GM12892 (cell line): ENCODE results near the gene CEACAM18.
"Not testable (repeated sequence)": the region's sequence is repeated elsewhere in the genome, so short reads cannot be mapped to it uniquely, and the experiment has no call there.

Experiments used
- DNase-seq: peaks from one replicate; pipeline ENCODE4 v3.0.0; 2011; ENCODE audit not compliant: insufficient read length
- FAIRE-seq: peaks from 2 replicates; lab custom pipeline; 2011; peaks lifted over from hg19 to GRCh38; lab: Jason Lieb, UNC
- POLR2A ChIP-seq: IDR thresholded peaks from 2 replicates; pipeline ENCODE4 v1.6.1; 2011; ENCODE audit warnings: low read depth, low read length, control low read depth
- POLR2AphosphoS5 ChIP-seq: IDR thresholded peaks from 2 replicates; pipeline ENCODE4 v1.6.1; 2011; ENCODE audit warnings: low read depth, low read length, control low read depth
- TAF1 ChIP-seq: IDR thresholded peaks from 2 replicates; pipeline ENCODE4 v1.6.1; 2011; ENCODE audit warnings: low read depth, mild to moderate bottlenecking, control low read depth, low read length, borderline replicate concordance

CEACAM18 gene

DNA sequence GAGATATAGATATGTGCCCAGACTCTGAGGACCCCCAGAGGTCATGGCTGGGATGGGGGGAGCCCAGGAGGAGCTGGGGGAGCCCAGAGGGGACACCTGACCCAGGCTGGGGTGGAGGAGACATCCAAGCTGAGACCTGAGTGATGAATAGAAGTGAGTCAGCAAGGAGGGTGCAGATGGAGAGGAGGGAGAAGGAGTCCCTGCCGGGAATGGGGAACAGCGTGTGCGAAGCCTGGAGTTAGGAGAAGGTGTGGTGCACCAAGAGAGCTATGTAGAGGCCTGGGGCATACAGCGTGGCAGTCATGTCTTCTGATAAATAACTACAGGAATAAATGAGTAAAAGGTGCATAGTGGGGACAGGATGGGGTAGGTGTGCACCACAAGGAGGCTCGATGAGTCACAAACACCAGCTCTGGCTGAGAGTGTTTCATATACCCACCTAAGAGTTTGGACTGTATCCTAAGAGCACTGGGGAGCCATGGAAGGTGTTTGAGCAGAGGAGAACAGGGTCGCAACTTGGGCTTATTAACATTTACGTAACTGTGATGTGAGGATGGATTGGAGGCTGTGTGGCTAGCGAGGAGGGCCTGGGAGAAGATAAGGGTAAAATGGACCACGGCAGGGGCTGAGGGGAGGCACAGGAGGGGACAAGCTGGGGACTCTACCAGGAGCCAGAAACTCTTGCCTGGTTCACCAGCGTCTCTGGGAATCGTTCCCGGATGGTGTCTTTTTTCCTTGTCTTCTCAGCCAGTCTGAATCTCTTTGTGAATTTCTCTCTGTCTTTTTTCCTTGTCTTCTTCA lies 1.4 kb downstream of the CEACAM18 start:
- DNase-seq (no peak), FAIRE-seq (no peak)
- TF ChIP-seq TAF1 (no peak), POLR2A (no peak), POLR2AphosphoS5 (no peak)

DNA sequence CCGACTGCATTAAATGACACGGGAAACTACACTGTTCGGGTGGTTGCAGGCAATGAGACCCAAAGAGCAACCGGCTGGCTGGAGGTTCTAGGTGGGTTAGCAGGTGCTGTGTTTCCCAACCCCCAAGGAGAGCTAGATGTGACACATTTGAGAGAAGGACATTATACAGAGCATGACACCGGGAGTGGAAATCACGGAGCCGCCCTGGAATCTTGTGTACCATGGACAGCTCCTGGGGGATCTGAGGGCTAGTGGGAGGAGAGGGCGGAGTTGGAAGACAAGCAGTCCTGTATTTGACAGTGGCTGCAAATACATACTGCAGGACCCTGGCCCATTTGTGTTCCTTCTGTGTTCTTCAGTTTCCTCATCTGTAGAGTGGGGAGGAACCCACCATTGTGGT lies 2.3 kb downstream of the CEACAM18 start:
- DNase-seq (no peak), FAIRE-seq (no peak)
- TF ChIP-seq POLR2AphosphoS5 (no peak), POLR2A (no peak), TAF1 (no peak)

DNA sequence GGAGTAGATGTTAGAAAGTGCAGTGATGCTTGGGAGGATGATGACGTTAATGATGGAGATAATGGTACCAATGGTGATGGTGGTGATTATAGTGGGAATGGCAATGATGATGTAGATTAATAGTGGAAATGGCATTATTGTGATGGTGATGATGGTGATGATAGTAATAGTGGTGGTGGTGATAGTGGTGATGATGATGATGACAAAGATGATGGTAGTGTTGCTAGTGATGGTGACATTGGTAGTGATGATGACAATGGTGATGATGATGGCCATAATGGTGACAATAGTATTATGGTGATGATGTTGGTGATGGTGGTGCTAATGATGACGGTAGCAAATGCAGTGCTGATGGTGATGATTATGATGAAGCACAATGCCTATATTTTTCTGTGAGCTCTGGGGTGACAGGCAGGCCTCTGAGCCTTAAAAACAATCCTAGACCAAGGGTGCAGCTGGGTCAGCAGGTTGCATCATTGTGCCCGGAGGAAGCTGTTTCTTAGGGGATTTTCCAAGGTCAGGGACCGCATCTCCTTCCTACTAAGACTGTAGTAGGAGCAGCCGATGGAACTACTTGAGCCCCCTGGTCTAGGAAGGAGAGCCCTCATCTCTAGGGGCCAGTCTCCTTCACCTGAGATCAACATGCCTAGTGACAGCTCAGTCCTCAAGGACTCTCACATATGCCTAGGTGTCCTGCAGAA lies 7.8 kb downstream of the CEACAM18 start:
- FAIRE-seq (no peak), DNase-seq (no peak)
- TF ChIP-seq POLR2AphosphoS5 (no peak), TAF1 (no peak), POLR2A (no peak)

DNA sequence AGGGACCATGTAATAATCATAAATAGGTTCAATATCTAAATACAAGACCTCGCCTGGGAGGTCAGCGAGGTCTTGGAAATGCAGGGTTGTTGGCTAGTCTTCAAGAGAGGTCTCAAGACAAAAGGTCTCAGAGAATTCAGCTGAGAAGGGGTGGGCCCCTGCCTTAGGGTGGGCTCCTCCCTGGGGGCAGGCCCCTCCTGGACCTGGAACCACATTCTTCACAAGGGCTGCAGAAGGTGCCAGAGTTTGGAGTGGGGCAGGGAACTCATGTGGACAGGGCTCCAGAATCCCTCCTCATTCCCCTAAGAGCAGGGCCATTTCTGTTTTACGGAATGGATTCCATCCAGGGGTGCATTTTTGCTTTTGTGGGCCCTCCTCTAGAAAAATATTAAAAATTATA lies 10.2 kb downstream of the CEACAM18 start:
- FAIRE-seq (no peak), DNase-seq (no peak)
- TF ChIP-seq TAF1 (no peak), POLR2A (no peak), POLR2AphosphoS5 (no peak)

DNA sequence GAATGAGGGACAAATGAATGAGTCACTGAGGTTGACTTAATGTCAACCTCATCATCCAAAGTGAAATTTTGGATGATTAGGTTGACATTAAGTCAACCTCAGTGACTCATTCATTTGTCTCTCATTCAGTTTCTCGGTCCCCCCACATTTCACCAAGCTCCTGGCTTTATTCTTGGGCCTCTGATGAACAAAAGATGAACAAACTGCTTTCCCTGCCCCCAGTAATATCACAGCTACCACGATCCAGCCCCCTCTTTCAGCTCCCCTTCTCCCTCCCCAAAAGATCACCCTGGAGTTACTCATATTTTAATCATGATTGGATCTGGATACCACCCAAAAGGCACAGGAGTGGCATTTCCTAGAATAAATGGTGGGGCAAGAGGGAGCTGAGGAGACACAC lies 10.8 kb downstream of the CEACAM18 start:
- FAIRE-seq (no peak), DNase-seq (no peak)
- TF ChIP-seq POLR2A: no peak

DNA sequence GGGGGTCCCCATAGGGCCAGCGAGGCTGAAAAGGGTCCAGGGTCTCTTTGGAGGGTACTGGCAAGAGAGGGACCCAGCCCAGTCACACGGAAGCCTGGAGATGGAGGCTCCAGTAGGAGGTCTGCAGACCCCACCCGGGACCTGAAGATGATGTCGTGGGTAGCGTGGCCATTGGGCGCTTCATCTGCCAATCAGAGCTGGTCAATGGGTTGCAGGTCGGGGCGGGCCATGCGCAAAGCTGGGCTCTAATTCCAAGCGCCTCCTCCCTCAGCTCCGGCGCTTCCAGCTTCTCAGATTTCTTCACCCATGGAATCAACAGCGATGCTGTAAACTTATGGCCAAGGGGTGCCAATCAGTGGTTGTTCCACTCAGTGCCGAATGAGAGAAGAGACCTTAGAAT lies 12.3 kb downstream of the CEACAM18 start:
- TF ChIP-seq POLR2AphosphoS5 (no peak), TAF1 (no peak), POLR2A (no peak)
- no peak for FAIRE-seq
- DNase-seq: no peak

DNA sequence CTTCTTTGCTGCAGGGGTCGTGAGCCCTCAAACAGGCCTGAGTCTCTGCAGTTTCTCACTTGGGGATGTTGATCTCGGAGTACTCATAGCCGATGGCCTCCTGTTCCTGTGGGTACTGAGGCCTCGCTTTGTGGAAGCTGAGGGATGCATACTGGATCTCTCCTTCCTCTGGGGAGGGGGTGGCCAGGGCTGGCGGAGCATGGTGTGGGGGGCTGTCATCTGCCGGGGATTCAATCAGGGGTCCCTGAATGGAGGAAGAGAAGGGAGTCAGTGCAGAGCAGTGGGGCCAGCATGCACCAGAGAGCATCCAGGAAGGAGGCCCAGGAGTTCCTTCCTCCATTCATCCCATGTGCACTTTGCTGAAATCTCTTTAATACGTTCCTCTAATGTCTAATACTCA lies 13.2 kb downstream of the CEACAM18 start:
- FAIRE-seq (no peak), DNase-seq (no peak)
- TF ChIP-seq POLR2AphosphoS5 (no peak), POLR2A (no peak), TAF1 (no peak)

DNA sequence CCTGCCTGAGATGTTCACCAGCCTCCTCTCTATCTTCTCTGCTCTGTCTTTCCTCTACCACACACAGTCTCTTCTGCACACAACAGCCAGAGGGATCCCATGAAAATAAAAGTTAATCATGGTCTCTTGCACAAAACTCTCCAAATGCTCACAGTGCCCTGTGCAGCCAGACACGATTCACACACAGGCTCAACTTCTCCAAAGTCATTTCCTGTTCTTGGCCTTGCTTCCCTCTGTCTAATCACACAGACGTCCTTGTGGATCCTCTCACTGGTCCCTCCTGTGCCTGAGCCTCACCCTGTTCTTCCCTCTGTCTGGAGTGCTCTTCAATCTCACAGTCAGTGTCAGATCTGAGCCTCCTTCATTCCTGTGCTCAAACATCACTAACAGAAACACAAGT lies 15.4 kb downstream of the CEACAM18 start:
- TF ChIP-seq POLR2A (no peak), TAF1 (no peak), POLR2AphosphoS5 (no peak)
- DNase-seq (no peak), FAIRE-seq (no peak)

DNA sequence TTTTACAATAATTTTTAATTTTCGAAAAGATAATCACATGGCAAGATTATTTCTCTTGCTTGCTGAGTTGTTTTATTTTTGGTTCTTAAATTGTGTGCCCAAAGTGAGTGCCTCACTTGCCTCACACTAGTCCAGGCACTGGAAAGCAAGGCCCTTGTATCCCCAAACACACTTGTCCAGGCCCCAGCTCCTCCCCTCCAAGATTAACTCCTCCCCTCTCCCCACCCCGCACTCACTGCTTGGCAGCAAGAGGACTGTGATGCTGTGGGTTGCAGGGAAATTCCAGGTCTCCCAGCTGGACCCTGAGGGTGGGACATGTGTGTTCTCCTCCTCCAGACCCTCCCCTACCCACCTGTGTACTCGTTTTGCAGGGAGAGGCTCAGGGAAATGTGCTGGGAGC lies 19.3 kb downstream of the CEACAM18 start:
- TF ChIP-seq POLR2A (no peak), TAF1 (no peak), POLR2AphosphoS5 (no peak)
- FAIRE-seq (no peak), DNase-seq (no peak)

DNA sequence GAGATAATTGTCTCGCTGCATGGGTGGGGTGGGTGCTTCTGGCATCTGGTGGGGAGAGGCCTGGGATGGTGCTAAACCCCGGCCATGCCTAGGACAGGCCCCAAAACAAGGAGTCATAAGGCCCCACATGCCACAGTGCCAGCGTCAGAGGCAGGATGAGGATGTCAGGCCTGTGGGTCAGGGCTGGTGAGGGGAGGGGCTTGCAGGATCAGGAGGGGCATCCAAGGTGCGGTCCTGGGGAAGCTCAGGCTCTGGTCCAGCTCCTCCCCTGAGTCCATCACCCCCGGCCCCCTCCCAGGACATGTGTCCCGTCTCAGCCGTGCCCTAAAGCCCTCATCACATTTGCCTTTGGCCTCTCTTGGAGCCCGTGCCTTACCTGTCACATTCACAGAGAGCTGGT lies 22.6 kb downstream of the CEACAM18 start:
- not testable (repeated sequence) for DNase-seq
- peak; percentile 44 for FAIRE-seq

DNA sequence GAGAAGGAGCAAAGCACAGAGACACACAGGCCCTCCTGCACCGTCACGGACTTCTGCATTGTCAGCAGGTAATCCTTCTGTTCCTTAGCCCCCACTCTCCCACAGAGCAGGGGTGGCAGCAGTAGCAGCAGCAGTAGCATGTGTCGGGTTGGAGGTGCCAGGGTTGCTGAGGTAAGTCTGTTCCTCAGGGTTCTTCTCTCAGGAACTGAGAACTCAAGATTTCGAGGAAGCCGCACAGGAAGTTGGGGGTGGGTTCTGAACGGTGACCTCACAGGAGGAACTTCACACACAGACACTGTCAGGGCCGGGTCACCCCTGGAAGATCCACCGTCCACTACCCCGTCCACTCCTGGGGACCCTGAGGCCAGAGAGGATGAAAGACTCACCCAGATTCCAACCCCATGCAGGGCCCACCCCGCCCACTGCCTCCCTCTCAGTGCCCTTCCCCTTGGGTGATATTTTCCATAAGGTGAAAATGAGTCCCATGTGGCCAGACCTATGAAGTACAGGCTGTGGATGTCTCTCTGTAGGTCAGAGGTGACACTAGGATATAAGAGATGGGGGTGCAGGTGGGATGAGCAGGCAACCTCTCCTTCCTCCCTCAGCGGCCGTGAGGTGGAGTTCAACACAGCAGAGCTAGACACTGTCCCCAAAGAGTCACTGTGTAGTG lies 23.4 kb downstream of the CEACAM18 start, which contains the start of gene SIGLEC12:
Gene SIGLEC12 (minus strand): TSS at position 207 of the 670 bp plus-strand sequence. CDS start 67 bp downstream, at position 140.
- DNase-seq (no peak), FAIRE-seq (no peak)
- no peak for TF ChIP-seq POLR2A
- TF ChIP-seq POLR2AphosphoS5: no peak
- TF ChIP-seq TAF1: no peak
